ENCODE data around the gene IGSF21.

- TF ChIP-seq, protein P1, sequence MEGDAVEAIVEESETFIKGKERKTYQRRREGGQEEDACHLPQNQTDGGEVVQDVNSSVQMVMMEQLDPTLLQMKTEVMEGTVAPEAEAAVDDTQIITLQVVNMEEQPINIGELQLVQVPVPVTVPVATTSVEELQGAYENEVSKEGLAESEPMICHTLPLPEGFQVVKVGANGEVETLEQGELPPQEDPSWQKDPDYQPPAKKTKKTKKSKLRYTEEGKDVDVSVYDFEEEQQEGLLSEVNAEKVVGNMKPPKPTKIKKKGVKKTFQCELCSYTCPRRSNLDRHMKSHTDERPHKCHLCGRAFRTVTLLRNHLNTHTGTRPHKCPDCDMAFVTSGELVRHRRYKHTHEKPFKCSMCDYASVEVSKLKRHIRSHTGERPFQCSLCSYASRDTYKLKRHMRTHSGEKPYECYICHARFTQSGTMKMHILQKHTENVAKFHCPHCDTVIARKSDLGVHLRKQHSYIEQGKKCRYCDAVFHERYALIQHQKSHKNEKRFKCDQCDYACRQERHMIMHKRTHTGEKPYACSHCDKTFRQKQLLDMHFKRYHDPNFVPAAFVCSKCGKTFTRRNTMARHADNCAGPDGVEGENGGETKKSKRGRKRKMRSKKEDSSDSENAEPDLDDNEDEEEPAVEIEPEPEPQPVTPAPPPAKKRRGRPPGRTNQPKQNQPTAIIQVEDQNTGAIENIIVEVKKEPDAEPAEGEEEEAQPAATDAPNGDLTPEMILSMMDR (IDR thresholded peaks at IDR 0.05), result no peak
- TF ChIP-seq POLR2A (IDR thresholded peaks at IDR 0.05) (no peak), POLR2AphosphoS5 (IDR thresholded peaks at IDR 0.05) (no peak)
Measured at GRCh38 chr1:18410407-18410806, 302.8 kb downstream of the IGSF21 start.

Measured in gastroesophageal sphincter (tissue), 3 donors.